GM23248 (cell line): ENCODE results near the gene DEPDC7. TPM values are rescaled to one million over a fixed set of nuclear protein-coding genes. Genes with fewer than 3 reads are reported as not detected.
"Not testable (repeated sequence)": the region's sequence is repeated elsewhere in the genome, so short reads cannot be mapped to it uniquely, and the experiment has no call there.

ENCODE experiments used
- DNase-seq: peaks from one replicate; pipeline ENCODE4 v3.0.0-alpha.2; 2015
- H2AFZ ChIP-seq: fragments of 200-600 bp; sonication (generic); 2 replicates; pipeline ENCODE4 v1.6.1; 2016; ENCODE audit warnings: antibody characterized with exemption
- H3F3A ChIP-seq: fragments of 200-600 bp; sonication (generic); 2 replicates; pipeline ENCODE4 v1.6.1; 2016; ENCODE audit warnings: mild to moderate bottlenecking, antibody characterized with exemption, mixed run types; ENCODE audit not compliant: insufficient read depth
- H3K27ac ChIP-seq: fragments of 200-600 bp; sonication (generic); 2 replicates; pipeline ENCODE4 v1.5.1; 2016; ENCODE audit warnings: mild to moderate bottlenecking
- H3K27me3 ChIP-seq: fragments of 200-600 bp; sonication (generic); replicated peaks from 2 replicates; pipeline ENCODE4 v1.6.1; 2016; ENCODE audit warnings: mild to moderate bottlenecking; ENCODE audit not compliant: insufficient read depth
- H3K36me3 ChIP-seq: fragments of 200-600 bp; sonication (generic); 2 replicates; pipeline ENCODE4 v1.6.1; 2016; ENCODE audit warnings: low read depth, mild to moderate bottlenecking
- H3K4me1 ChIP-seq: fragments of 200-600 bp; sonication (generic); 2 replicates; pipeline ENCODE4 v1.6.1; 2016; ENCODE audit warnings: mild to moderate bottlenecking; ENCODE audit not compliant: insufficient read depth
- H3K4me2 ChIP-seq: fragments of 200-600 bp; sonication (generic); one replicate; pipeline ENCODE4 v1.6.1; 2016; ENCODE audit warnings: mild to moderate bottlenecking; ENCODE audit not compliant: unreplicated experiment
- H3K4me3 ChIP-seq: fragments of 200-600 bp; sonication (generic); 2 replicates; pipeline ENCODE4 v1.5.1; 2016; ENCODE audit warnings: mild to moderate bottlenecking
- H3K79me2 ChIP-seq: fragments of 200-600 bp; sonication (generic); 2 replicates; pipeline ENCODE4 v1.6.1; 2016; ENCODE audit warnings: mild to moderate bottlenecking; ENCODE audit not compliant: insufficient read depth
- H3K9ac ChIP-seq: fragments of 200-600 bp; sonication (generic); 2 replicates; pipeline ENCODE4 v1.6.1; 2016; ENCODE audit warnings: mild to moderate bottlenecking
- H3K9me2 ChIP-seq: fragments of 200-600 bp; sonication (generic); 2 replicates; pipeline ENCODE4 v1.6.1; 2016; ENCODE audit warnings: mixed run types, mild to moderate bottlenecking, moderate library complexity; ENCODE audit not compliant: insufficient read depth
- H3K9me3 ChIP-seq: fragments of 200-600 bp; sonication (generic); one replicate; pipeline ENCODE4 v1.6.1; 2017; ENCODE audit warnings: low read depth
- H4K20me1 ChIP-seq: fragments of 200-600 bp; sonication (generic); 2 replicates; pipeline ENCODE4 v1.6.0; 2016; ENCODE audit not compliant: insufficient read depth
- EZH2 ChIP-seq: fragments of 200-600 bp; sonication (generic); IDR thresholded peaks from 2 replicates; pipeline ENCODE4 v1.6.1; 2018; ENCODE audit warnings: antibody characterized with exemption, mild to moderate bottlenecking; ENCODE audit not compliant: insufficient read depth, poor library complexity, severe bottlenecking
- EZH2phosphoT487 ChIP-seq: fragments of 200-600 bp; sonication (generic); IDR thresholded peaks from 2 replicates; pipeline ENCODE4 v1.6.1; 2018; ENCODE audit warnings: antibody characterized with exemption, moderate library complexity, mild to moderate bottlenecking, low read depth; ENCODE audit not compliant: insufficient read depth
- WGBS, 2 experiments: methylation state at CpG; one replicate each; pipeline ENCODE4 v1.1.6; 2015 to 2017; ENCODE audit warnings: low lambda C conversion rate in 2 of 2, low coverage in 1 of 2; ENCODE audit errors: missing lambda C conversion rate in 2 of 2; 5-methylcytosine and 5-hydroxymethylcytosine counted together
- in situ Hi-C: fragments of 300-500 bp; cut with MboI; formaldehyde crosslinking; loops from 2 replicates; pipeline ENCODE4 v1.15.0; 2020
- polyA plus RNA-seq: library from polyadenylated mRNA; unstranded; fragments of >200 nt; fragmentation: Nextera tagmentation; extraction: Ambion mirVana; gene quantifications from 2 replicates; pipeline ENCODE4 v1.2.1, GENCODE V29; 2016
- total RNA-seq: library from RNA; depleted of rRNA; stranded (reverse); fragments of >200 nt; shearing (Covaris generic); gene quantifications from 2 replicates; pipeline ENCODE4 v1.2.3, GENCODE V29; 2014; rRNA removed

Gene DEPDC7
- 4.8 and 5.3 TPM in 2 replicates for total RNA-seq
- polyA plus RNA-seq, result 9.7 and 9.9 TPM in 2 replicates

DNA sequence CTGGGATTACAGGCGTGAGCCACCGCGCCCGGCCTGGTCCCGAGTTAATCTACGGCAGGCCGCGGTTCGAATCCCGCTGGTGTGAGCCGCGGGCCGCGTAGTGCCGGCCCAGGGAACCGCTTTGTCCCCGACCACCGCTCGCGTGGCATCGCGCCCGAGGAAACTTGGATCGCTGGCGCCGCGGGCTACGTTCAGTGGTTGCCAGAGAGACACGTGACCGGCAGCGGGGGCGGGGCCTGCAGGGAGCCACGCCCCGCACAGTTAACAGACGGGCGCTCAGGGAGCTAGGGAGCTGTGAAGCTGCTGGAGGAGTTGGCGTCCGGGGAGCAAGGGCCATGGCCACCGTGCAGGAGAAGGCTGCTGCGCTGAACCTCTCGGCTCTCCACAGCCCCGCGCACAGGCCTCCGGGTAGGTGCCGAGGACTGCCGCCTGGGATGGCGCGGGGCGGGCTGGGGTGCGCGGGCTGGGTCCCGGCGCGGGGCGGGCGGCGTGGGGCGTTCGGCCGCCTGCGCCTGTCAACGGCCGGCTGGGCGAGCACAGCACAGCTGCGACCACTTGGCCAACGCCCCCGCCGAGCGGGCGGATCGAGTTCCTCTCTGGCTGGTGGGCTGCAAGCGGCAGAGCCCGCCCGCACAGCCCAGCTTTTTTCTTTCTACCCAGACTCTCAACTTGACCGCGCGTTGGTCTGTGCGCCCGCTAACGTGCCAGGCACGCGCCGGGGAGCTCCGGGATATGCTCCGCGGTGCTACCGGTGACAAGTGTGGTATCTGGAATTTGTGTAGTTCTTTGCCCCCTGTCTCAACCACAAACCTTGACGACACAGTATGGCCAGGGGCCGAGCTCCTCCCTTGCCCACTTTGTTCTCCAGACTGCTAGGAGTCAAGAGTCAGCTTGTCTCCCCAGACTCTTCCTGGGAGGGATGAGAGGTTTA, at the start of gene DEPDC7:
TSS of gene DEPDC7 (plus strand) at position 258 of the 931 bp plus-strand sequence. CDS start at position 336, 78 bp downstream.
- no peak for TF ChIP-seq EZH2phosphoT487
- no peak for TF ChIP-seq EZH2
- peak; percentile 96 for DNase-seq
- peak within 1 kb of the TSS; percentile 90 for H3K4me2 ChIP-seq
- no peaks in the 10 kb centered on the region for H3K9me2 ChIP-seq
- no peaks in the 10 kb centered on the region for H4K20me1 ChIP-seq
- no peaks in the 10 kb centered on the region for H3K36me3 ChIP-seq
- in situ Hi-C loops, result no loop called here
- H3K9me3 ChIP-seq, result no peaks in the 10 kb centered on the region
- H3F3A ChIP-seq, result peaks cover 25% of the 10 kb centered on the region
- 1 to 2% methylated on average over 72 to 73 of the region's 89 CpGs for WGBS, 2 experiments
- peaks cover 44% of the 10 kb centered on the region for H3K79me2 ChIP-seq
- no peaks in the 10 kb centered on the region for H3K27me3 ChIP-seq
- H3K4me3 ChIP-seq, result peak within 1 kb of the TSS; percentile 89
- peaks cover 26% of the 10 kb centered on the region for H3K4me1 ChIP-seq
- peak within 1 kb of the TSS; percentile 93 for H2AFZ ChIP-seq
- peak within 1 kb of the TSS; percentile 71 for H3K9ac ChIP-seq
- peak within 1 kb of the TSS; percentile 51 for H3K27ac ChIP-seq

DNA sequence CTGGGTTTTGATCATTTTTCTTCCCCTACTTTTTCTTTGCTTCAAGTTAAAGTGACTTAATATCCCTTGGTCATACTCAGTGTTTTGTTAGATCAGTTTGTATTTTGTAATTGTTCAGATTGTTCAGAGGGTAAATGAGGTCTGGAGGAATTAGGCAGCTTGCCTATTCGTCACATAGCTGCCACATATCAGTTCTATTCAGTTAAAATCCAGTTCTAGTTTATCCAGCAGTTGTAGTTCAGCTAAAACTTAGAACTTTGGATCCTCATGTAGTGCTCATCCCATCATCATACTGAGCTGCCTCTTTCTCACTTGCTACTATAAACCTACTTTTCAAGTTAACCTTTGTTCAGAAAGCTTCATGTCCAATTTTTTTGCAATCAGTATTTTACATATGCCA, 47.1 kb upstream of the DEPDC7 start:
- Histone ChIP-seq H3K79me2 (no peaks in the 10 kb centered on the region), H3K4me2 (no peak overlapping the region), H3K9ac (no peak overlapping the region), H3K4me3 (no peak overlapping the region), H3K27ac (no peak overlapping the region), H3K9me2 (no peaks in the 10 kb centered on the region), H3K27me3 (no peaks in the 10 kb centered on the region), H3F3A (no peaks in the 10 kb centered on the region), H3K4me1 (no peaks in the 10 kb centered on the region), H4K20me1 (no peaks in the 10 kb centered on the region), H3K9me3 (no peaks in the 10 kb centered on the region), H2AFZ (no peak overlapping the region), H3K36me3 (peaks cover 5% of the 10 kb centered on the region)
- TF ChIP-seq EZH2phosphoT487 (no peak), EZH2 (no peak)
- in situ Hi-C loops, result no loop called here
- WGBS, 2 experiments, result 75 to 90% methylated on average over 1 of the region's 1 CpG
- no peak for DNase-seq

DNA sequence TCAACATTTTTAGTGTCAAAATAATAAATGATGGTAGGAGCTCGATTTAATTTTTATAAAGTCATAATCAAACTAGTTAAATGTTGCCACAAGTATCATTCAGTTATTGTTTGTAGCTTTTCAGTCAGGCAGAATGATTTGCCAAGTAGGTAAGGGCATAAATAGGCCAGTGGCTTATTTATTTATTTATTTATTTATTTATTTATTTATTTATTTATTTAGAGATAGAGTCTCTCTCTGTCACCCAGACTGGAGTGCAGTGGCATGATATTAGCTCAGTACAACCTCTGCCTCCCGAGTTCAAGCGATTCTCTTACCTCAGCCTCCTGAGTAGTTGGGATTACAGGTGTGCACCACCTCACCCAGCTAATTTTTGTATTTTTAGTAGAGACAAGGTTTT, 43.4 kb upstream of the DEPDC7 start:
- 99 to 100% methylated on average over 3 of the region's 3 CpGs for WGBS, 2 experiments
- H3K9me2 ChIP-seq, result not testable (repeated sequence)

GRCh38 chr11:32972781-32973180, 42.9 kb upstream of the DEPDC7 start:
- TF ChIP-seq EZH2, result no peak
- no peak for TF ChIP-seq EZH2phosphoT487
- no peak overlapping the region for H2AFZ ChIP-seq
- H3K4me2 ChIP-seq, result no peak overlapping the region
- H3K4me1 ChIP-seq, result no peaks in the 10 kb centered on the region
- WGBS, 2 experiments, result 81 to 85% methylated on average over 3 of the region's 3 CpGs
- no peaks in the 10 kb centered on the region for H3K9me3 ChIP-seq
- no peaks in the 10 kb centered on the region for H4K20me1 ChIP-seq
- in situ Hi-C loops, result no loop called here
- no peak overlapping the region for H3K9ac ChIP-seq
- H3K36me3 ChIP-seq, result peaks cover 18% of the 10 kb centered on the region
- H3K9me2 ChIP-seq, result no peaks in the 10 kb centered on the region
- H3K79me2 ChIP-seq, result no peaks in the 10 kb centered on the region
- no peak for DNase-seq
- H3K27me3 ChIP-seq, result no peaks in the 10 kb centered on the region
- no peaks in the 10 kb centered on the region for H3F3A ChIP-seq
- no peak overlapping the region for H3K27ac ChIP-seq
- H3K4me3 ChIP-seq, result no peak overlapping the region

More for the DNA sequence above, 43.4 kb upstream of the DEPDC7 start:
- H3K36me3 ChIP-seq, result peaks cover 18% of the 10 kb centered on the region
- in situ Hi-C loops, H3K4me1 ChIP-seq, H3K9me3 ChIP-seq, H2AFZ ChIP-seq, H3F3A ChIP-seq, H3K4me2 ChIP-seq, H3K27me3 ChIP-seq, H4K20me1 ChIP-seq, H3K4me3 ChIP-seq, DNase-seq, H3K79me2 ChIP-seq, H3K27ac ChIP-seq, H3K9ac ChIP-seq: not testable (repeated sequence)
